ENCODE measurements around the gene GNG13. TPM values are rescaled to one million over a fixed set of nuclear protein-coding genes. Genes with fewer than 3 reads are reported as not detected.

Gene GNG13
- total and polyA plus RNA-seq, 7 donors: not detected

- peaks cover 0 to 61% (median 35%) of the 10 kb centered on the region in 3 donors for H3K27me3 ChIP-seq (ENCODE audit: insufficient read depth in 3 of 3, low read length in 2 of 3)
- DNase-seq: no peak
- no peak for ATAC-seq
- H3K9me3 ChIP-seq: no peaks in the 10 kb centered on the region
- no peaks in the 10 kb centered on the region for H3K36me3 ChIP-seq (ENCODE audit: insufficient read depth in 1 of 2, low read depth in 1 of 2)
- intact Hi-C loops (cut with DNase I): no loop called here
- no peaks in the 10 kb centered on the region for H3K4me1 ChIP-seq
- no peak for TF ChIP-seq CTCF (IDR thresholded peaks at IDR 0.05)
- 11 to 13% (median 11%) methylated on average over 16 to 17 of the region's 17 CpGs for WGBS, 3 donors
- H3K27ac ChIP-seq: no peak overlapping the region
- H3K4me3 ChIP-seq: no peak overlapping the region
These were observed 439 bp upstream of the GNG13 start for GRCh38 chr16:800834-801511.

- peaks cover 0 to 53% (median 30%) of the 10 kb centered on the region in 3 donors for H3K27me3 ChIP-seq (ENCODE audit: insufficient read depth in 3 of 3, low read length in 2 of 3)
- no peaks in the 10 kb centered on the region for H3K4me1 ChIP-seq
- DNase-seq: no peak
- ATAC-seq: no peak
- no peak overlapping the region for H3K27ac ChIP-seq
- no peaks in the 10 kb centered on the region for H3K36me3 ChIP-seq (ENCODE audit: insufficient read depth in 1 of 2, low read depth in 1 of 2)
- no peak for TF ChIP-seq CTCF (IDR thresholded peaks at IDR 0.05)
- WGBS, 3 donors: 56 to 61% (median 59%) methylated on average over 20 to 22 of the region's 22 CpGs
- H3K9me3 ChIP-seq: no peaks in the 10 kb centered on the region
- H3K4me3 ChIP-seq: no peak overlapping the region
- intact Hi-C loops (cut with DNase I): no loop called here
These were observed 1.2 kb downstream of the GNG13 start for GRCh38 chr16:799111-799947.

- intact Hi-C loops (cut with DNase I): no loop called here
- no peaks in the 10 kb centered on the region for H3K36me3 ChIP-seq (ENCODE audit: insufficient read depth in 1 of 2, low read depth in 1 of 2)
- no peak for TF ChIP-seq CTCF (IDR thresholded peaks at IDR 0.05)
- 83 to 85% (median 85%) methylated on average over 18 to 19 of the region's 19 CpGs for WGBS, 3 donors
- no peak for DNase-seq
- H3K27ac ChIP-seq: no peak overlapping the region
- H3K27me3 ChIP-seq (ENCODE audit: insufficient read depth in 3 of 3, low read length in 2 of 3): peaks cover 0 to 53% (median 28%) of the 10 kb centered on the region in 3 donors
- H3K4me3 ChIP-seq: no peak overlapping the region
- no peak for ATAC-seq
- H3K4me1 ChIP-seq: no peaks in the 10 kb centered on the region
- H3K9me3 ChIP-seq: no peaks in the 10 kb centered on the region
These were observed 1.9 kb downstream of the GNG13 start for GRCh38 chr16:798666-799065.

GRCh38 chr16:797686-798085 is 2.8 kb downstream of the GNG13 start:
- DNase-seq (no peak), ATAC-seq (no peak)
- Histone ChIP-seq H3K27me3 (ENCODE audit: insufficient read depth in 3 of 3, low read length in 2 of 3) (peaks cover 0 to 45% (median 23%) of the 10 kb centered on the region in 3 donors), H3K36me3 (ENCODE audit: insufficient read depth in 1 of 2, low read depth in 1 of 2) (no peaks in the 10 kb centered on the region), H3K27ac (no peak overlapping the region), H3K4me3 (no peak overlapping the region), H3K9me3 (no peaks in the 10 kb centered on the region), H3K4me1 (no peaks in the 10 kb centered on the region)
- TF ChIP-seq CTCF (IDR thresholded peaks at IDR 0.05): no peak
- 93 to 94% (median 93%) methylated on average over 22 of the region's 22 CpGs for WGBS, 3 donors
- intact Hi-C loops (cut with DNase I): no loop called here

Measured in psoas muscle (tissue), 8 donors.